Kidney glomerular epithelial cell (primary cell): ENCODE data around the gene CLEC16A.

ENCODE experiments used
- DNase-seq: peaks from one replicate; lab custom pipeline; 2025; lab: John Stamatoyannopoulos, UW

Gene CLEC16A

DNA sequence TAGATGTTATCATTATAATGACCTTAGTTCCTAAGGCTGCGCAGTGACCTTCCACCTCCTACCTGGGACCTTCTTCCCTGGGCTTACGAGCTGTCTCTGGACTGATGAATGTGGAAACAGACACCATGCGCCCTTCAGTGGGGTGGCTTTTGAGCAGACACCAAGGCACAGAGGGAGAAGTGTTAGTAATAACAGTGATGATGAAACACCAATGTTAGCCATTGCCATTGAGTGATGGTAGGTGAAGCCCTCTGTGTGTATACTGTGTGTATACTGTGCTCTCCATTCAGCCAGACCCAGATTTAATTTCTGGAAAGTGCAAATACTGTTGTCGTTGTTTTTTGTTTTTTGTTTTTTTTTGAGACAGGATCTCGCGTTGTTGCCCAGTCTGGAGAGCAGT is 44.5 kb downstream of the CLEC16A start:
- DNase-seq, result no peak

DNA sequence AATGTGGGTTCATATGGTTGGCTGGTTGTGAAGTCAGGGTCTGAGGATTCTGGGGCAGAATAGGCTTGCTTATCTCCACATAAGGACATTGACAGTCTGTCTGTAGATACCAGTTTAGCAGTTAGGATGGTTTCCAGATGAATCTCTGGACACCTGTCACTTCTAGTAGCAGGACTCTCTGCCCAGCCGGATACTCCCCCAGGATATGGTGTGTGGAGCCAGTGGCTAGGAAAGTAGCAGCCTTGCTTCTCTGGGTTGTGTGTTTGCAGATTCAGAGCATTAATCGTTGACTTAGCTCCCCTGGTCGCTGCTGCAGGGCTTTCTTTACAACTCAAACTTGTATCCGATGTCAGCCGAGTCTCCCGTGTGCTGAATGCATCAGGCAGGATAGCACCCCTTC is 45.2 kb downstream of the CLEC16A start:
- DNase-seq, result no peak

DNA sequence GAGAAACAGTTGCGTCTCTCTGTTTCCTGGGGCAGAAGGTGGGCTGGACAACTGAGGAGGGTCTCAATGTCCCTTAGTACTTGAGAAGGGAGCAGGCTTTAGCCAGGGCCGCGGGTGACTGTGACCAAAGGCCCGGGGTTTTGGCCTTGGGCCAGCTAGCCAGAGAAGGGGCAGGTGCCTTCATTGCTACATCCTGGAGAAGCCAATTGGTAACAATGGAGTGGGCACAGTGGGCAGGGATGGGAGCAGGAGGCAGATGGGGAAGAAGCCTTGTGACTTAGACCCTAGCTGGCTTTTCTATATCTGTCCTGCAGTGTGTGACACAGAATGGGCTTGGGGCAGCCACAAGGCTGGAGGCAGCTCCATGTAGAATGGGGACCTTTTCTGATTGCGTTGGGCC is 46.0 kb downstream of the CLEC16A start:
- DNase-seq, result no peak

DNA sequence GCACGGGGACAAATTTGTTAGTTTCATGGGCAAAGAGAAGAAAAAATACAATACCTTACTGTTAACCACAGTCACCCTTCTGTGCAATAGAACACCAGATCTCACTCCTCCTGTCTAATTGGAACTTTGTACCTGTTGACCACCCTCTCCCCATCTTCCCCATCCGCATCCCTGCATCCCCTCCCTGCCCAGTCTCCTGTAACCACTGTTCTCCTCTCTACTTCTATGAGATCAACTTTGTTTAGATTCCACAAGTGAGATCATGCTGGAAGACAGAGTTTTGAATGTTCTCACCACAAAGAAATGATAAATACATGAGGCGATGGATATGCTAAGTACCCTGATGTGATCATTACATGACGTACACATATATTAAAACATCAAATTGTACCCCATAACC is 47.7 kb downstream of the CLEC16A start:
- peak; percentile 57 for DNase-seq

DNA sequence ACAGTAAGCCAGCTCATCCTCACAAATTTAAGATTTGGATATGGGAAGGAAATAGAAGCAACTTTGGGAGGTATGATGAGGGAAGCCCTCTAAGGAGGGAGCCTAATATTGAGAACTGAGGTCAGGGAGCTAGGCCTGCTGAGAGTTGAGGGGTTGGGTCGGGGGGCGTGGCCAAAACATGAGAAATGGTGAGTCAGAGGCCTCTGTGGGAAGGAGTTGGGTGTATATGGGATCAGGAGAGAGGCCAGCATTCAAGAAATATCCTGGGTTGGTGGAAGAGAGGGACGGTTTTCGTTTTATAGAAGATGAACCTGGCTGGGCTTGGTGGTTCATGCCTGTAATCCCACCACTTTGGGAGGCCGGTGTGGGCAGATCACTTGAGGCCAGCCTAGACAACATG is 48.4 kb downstream of the CLEC16A start:
- DNase-seq, result peak; percentile 46

DNA sequence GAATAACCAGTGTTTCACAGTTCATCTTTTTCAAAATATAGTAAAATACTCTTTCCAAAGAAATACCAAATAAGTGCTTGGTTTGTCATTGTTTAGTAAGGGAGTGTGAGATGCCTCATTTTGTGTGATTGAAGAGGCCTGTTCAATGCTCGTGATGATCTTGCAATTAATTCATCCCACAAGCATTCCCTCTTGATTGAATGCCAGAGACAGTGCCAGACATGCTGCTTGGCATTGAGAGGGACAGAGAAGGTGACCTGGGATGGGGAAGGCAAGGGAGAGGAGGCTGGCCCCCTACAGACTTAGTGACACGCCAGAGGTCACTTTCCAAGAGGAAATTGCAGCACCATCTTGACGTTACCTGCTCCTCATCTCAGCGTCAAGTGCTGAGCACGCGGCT is 49.3 kb downstream of the CLEC16A start:
- no peak for DNase-seq

DNA sequence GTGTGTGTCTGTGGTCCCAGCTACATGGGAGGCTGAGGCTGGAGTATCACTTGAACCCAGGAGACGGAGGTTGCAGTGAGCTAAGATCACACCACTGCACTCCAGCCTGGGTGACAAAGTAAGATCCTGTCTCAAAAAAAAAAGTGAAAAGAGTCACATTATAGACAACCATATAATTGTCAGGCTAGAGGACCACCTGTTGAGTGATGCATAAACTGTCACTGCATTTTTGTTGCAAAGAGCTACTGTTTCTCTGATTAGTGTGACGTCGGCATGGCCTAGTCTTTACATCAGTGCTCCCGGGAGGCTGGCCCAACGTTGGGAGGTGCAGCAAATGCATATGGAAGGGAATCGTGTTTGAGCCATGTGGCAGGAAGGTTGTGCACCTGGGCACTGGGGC is 50.2 kb downstream of the CLEC16A start:
- no peak for DNase-seq

DNA sequence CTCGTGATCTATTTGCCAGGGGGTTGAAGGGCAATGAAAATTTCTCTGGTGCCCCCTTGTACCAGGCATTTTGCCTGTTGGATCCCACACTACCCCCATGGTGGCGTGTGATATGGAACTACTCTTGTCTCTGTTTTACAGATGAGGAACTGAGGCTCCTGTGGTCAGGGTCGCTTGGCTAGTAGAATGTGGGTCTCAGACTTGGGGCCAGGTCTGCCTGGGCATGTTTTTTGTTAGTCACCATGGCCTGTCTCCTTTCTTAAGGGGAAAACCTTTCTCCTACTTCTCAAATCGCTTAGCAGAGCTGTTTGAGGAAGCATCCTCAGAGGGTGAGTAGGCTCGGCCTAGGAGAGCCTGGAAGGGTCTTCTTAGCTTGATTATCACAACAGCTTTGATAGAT is 51.2 kb downstream of the CLEC16A start:
- DNase-seq, result no peak

DNA sequence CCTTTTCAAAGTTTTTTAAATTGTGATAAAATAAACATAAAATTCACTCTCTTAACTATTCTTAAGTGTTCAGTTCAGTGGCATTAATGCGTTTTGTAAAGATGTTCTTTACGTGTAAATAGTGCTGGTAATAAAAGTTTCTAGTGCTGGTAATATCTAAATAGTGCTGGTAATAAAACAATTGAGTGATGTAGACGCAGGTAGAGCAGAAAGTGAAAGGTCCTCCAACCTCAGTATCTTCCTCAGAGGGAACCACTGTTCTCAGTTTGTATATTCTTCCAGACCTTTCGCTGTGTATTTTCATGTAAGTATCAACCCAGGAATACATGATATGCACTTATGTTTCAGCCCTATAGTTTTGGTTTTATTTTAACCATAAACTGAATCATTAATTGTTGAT is 53.1 kb downstream of the CLEC16A start:
- DNase-seq, result no peak

DNA sequence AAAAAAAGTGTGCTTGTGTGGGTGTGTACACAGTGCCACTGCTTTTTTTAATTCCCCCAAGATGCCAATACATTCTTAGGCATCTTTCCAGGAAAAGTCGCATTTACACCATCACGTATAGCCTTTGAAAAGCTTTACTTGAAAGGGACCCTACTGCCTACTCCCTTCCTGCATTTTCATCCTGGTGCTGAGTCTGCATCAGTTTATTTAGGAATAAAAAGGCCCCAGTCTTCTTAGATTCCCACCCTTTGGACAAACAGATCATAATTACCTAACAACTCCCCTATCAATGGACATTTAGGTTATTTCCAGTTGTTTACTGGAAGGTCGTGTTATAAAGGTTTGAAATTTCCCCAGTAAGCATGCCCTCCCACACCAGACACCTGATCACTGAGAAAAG is 54.9 kb downstream of the CLEC16A start:
- no peak for DNase-seq

DNA sequence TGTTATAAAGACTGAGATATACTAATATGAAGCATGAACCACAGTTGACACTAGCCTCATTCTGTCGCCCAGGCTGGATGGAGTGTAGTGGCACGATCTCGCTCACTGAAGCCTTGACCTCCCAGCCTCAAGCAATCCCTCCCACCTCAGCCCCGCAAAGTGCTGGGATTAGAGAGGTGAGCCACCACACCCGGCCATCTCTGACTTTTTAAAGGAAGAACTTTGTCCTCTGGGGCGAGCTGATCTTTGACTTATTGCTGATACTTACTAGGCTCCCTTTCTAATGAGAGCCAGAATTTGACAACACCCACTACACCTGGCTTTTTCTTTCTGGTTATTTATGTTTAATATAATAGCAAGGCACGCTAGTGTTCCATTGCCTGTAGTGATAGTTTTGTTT is 57.2 kb downstream of the CLEC16A start:
- no peak for DNase-seq

DNA sequence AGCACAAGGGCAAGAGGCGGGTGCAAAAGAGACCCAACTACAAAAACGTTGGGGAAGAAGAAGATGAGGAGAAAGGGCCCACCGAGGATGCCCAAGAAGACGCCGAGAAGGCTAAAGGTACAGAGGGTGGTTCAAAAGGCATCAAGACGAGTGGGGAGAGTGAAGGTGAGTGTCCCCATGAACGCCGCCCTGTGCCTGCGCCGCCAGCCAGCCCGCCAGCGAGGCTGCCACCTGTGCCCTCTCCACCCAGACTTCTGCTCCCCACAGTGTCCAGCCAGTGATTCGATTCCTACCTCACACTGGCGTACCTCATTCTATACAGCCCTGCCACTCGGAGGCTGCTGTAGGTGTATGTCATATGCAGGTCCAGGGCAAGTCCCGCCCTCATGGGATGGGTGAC is 58.8 kb downstream of the CLEC16A start:
- no peak for DNase-seq

DNA sequence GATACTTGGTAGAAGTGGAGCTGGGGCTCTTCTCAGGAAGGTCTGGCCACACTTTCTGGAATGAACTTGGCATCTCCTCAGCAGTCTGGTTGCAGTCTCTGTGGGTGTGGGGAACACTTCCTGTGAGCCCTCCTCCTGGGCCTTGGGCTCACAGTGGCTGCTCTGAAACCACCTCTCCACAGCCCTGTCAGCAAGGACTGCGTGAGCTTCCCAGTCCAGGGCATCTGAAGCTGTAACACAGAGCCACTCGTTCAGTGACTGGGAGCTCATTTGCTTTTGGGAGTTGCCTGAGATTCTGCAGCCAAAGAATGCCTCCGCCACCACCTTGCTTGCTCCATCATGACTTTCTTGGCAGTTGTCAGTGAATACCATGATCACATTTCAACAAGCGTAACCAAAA is 60.0 kb downstream of the CLEC16A start:
- DNase-seq, result no peak

DNA sequence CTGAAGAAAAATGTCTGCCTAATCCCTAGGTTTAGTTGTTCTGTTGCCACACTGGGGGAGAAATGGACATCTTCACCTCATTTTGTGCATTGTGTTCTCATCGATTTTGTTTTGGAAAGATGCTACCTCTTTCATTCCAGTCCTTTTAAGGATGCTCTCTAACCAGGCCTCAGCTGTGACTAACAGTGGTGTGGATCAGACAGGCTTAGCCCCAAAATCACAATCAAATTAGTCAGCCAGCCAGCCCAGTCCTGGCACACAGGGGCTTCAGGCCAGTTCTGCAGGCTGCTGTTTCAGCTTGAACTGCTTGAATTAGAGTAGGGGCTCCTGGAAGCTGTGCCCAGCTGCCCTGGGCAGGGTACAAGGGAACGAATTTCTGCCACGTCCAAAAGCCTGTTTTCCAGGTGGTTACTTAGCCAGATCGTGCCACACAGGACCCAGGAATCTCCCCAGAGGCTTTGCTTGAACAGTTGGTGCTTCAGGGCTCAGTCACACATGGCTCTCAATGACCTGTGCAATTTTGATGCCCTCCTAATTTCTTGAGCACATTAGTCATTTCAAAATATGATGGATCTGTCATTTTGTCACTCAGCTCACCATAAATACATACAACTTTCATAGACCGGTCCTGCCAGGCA is 60.7 kb downstream of the CLEC16A start:
- no peak for DNase-seq

DNA sequence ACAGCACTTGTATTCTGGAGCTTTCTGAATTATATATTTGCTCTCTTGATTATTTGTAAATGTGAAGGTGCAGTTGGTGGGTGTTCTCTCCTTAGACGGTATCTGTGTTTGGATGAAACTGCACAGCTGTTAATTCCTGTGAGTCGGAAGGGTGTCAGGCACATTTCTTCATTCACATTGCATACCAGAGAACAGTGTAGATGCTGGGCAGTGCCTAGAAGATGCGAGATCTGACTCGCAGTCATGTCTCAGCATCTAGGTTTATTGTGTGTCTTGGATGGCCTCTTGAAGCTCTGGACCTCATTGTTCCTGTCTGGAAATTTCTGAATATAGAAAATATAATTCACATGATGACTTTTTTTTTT is 61.2 kb downstream of the CLEC16A start:
- no peak for DNase-seq

DNA sequence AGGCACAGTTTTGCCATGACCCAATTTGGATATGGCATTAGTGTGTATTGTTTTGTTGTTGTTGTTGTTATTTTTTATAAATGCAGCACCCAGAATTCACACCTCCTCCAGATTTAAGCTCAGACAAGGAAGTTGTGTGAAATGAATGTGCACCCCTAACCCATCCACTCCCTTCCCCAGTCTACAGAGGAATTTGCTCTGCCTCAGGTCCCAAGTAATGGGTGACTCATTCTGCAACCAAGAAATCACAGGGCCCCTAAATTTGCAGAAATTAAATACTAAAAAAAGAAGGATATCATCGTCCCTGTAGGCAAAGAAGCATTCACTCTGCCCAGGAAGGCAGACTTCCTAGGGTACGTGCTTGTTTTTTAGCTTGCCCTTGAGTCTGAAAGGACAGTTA is 62.3 kb downstream of the CLEC16A start:
- no peak for DNase-seq

DNA sequence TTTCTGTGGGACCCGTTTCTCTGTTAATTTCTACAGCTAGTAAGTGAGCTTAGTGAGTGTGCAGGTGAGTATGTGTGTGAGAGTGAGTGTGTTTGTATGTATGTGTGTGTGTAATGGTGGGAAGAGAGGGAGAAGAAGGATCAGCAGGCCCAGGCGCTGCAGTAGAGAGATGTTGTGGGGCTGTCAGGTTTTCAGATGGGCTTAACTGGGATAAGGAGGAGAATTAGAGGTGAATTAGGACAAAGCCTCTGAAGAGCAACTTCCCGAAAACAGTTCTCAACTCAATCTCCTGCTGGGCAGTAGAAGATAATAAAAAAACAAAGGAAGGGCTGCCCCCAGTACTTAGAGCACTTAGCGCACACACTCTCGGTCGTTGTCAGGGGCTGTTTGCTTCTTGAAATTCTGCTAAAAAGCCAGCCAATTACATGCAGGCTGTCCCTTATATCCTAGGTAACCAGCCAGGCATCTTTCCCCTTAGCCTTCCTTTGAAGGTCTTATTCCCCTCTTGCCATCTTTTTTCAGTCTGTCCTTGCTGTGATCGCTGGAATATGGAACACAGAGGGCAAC is 63.4 kb downstream of the CLEC16A start:
- no peak for DNase-seq

DNA sequence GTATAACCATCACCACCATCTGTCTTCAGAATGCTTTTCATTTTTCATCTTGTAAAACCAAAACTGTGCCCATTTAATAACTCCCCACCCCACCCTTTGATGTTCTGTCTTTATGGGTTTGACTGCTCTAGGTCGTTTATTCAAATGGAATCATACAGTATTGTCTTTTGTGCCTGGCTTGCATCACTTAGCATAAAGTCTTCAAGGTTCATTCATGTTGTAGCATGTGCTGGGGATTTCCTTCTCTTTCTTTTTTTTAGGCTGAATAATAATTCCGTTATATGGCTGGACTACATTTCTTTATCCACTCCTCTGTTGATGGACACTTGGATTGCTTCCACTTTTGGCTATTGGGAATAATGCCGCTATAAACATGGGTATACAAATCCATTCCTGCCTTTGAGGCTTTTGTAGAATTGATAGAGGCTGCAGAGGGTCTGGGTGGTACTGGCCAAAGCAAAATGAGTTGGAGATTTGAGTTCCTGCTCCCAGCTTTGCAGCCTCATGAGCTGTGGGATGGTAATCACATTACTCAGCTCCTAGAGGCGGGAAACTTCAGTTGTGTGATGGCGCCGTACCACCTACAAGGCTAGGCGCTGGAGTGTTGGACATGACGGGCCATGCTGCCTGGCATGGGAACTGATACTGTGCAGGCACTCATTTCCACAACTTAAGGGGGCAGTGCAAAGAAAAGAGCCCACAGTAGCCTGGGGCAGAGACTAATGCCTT is 64.8 kb downstream of the CLEC16A start:
- DNase-seq, result no peak

DNA sequence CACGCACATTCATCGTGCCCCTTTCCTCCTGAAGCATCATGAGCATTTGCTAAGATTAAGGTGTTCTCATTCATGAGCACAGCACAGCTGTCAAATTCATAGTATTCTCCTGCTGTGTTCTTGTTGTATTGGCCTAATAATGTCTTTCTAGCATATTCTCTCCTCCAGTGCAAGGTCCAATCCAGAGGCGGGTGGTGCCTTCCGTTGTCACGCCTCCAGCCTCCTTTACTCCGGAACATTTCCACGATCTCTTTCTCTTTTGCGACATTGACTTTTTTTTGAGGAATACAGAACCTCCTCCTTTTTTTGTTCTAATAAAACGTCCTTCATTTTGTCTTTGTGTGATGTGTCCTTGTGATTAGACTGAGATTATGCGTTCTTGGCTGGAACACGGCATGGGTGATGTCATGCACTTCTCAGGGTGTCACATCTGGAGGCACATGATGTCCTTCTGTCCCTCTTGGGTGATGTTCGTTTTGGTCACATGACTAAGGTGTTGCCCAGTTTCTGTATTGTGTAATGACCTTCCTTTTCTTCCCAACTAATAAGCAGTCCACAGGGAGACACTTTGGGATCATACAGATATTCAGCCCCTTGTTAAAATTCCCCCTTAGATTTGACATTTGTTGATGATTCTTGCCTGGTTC is 66.3 kb downstream of the CLEC16A start:
- DNase-seq, result no peak

DNA sequence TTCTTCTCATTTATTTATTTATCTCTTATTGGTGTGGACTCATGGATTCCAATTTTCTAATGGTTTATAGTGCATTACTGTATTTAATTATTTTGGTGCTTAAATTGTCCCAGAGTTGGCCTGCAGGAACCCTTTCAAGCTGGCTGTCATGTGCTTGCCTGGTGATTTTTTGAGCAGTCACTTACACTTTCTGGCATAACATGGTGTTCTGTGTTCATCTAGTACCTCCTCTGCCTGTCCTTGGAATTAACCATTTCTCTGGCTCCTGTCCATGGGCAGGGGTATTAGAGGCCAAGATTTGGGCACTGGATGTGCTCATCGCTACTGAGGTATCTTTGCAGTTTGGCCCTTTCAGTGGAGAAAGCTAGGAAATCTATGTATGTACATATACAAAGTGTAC is 67.0 kb downstream of the CLEC16A start:
- no peak for DNase-seq

DNA sequence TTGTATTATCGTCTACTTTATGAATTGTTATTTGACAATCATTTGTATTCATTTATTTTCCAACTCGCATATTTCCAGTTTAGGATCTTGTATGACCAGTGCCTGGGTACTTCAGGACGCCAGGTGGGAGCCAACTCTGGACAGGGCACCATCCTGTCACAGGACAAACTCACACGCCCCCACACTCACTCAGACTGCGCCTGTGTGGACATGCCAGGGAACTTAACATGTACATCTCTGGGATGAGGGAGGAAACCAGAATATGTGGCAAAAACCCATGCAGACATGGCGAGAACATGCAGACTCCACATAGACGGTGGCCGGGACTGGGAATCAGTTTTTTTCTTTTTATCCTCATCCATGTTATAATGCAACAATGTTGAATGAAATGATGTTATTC is 68.5 kb downstream of the CLEC16A start:
- DNase-seq, result no peak

DNA sequence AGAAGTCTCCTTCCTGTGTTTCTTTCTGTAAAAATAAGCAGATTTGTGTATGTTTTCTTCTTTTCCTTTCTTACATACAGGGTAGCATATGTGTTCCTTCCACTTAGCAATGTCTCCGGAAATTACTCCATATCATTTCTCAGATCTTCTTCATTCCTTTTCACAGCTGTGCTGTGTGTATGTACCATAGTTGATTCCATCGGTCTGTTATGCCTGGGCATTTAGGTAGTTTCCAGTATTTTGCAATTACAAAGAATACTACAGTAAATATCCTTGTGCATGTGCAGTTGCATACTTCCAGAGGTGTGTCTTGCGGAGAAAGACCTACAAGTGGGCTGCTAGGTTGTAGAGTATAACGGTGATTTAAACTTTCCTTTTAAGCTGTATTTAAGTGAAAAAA is 69.8 kb downstream of the CLEC16A start:
- no peak for DNase-seq

DNA sequence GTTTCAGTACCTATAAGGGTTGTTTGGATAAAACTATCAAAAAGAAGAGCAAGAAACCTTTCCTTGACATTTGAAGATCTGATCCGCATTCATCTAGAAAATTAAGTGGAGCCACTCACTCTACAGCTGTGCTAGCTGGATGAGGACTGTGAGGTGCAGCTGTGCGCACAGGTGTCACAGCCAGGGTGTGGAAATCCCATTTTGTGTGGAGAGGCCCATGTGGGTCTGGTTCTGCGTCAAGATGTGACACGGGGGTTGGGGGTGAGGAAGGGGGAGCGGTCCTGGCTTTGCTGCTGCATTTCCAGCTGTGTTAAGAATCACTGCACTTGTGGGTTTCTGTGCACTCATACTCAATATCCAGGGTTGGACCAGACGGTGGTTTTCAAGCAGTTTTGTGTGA is 70.7 kb downstream of the CLEC16A start:
- DNase-seq, result no peak
